Vagina (tissue), 2 donors: ENCODE measurements around the gene CMSS1.

ENCODE experiments used
- CTCF ChIP-seq, 3 experiments: fragments of 450-650 bp in 2 of 3; fragments of 200-600 bp in 1 of 3; sonication (generic) in 1 of 3; IDR thresholded peaks; one replicate each; pipeline ENCODE4 v1.5.1; 2017 to 2019; ENCODE audit warnings: antibody characterized with exemption in 3 of 3, mild to moderate bottlenecking in 2 of 3, moderate library complexity in 2 of 3
- POLR2A ChIP-seq, 2 donors: fragments of 450-650 bp; IDR thresholded peaks; one replicate each; pipeline ENCODE4 v1.6.1; 2017; ENCODE audit warnings: antibody characterized with exemption in 2 of 2, mild to moderate bottlenecking in 2 of 2, moderate library complexity in 2 of 2
- POLR2AphosphoS5 ChIP-seq, 2 donors: sonication (generic); formaldehyde crosslinking; IDR thresholded peaks; one replicate each; pipeline ENCODE4 v1.9.0; 2017; ENCODE audit warnings: antibody characterized with exemption in 2 of 2, mild to moderate bottlenecking in 2 of 2, low read depth in 1 of 2; ENCODE audit not compliant: insufficient read depth in 1 of 2

- no peak for TF ChIP-seq CTCF (IDR thresholded peaks at IDR 0.05)
- TF ChIP-seq POLR2AphosphoS5 (IDR thresholded peaks at IDR 0.05; ENCODE audit: insufficient read depth in 1 of 2, low read depth in 1 of 2), result no peak
- no peak for TF ChIP-seq POLR2A (IDR thresholded peaks at IDR 0.05)
Measured at GRCh38 chr3:99862208-99862607, 44.5 kb downstream of the CMSS1 start.
